SK-N-DZ (cell line): ENCODE measurements around the gene AIPL1.

Experiments used
- DNase-seq: peaks from one replicate; pipeline ENCODE4 v3.0.0-alpha.2; 2015; ENCODE audit warnings: low spot score

Gene AIPL1

GRCh38 chr17:6467567-6467966 is 32.6 kb upstream of the AIPL1 start:
- DNase-seq, result no peak

GRCh38 chr17:6465206-6466003 is 30.5 kb upstream of the AIPL1 start:
- no peak for DNase-seq

GRCh38 chr17:6464446-6465041 is 29.6 kb upstream of the AIPL1 start:
- no peak for DNase-seq

- DNase-seq, result no peak
These were observed 28.9 kb upstream of the AIPL1 start for GRCh38 chr17:6463616-6464445.

GRCh38 chr17:6462692-6463091 is 27.8 kb upstream of the AIPL1 start:
- DNase-seq, result no peak

- no peak for DNase-seq
These were observed 27.0 kb upstream of the AIPL1 start for GRCh38 chr17:6461792-6462524.

GRCh38 chr17:6461246-6461645 is 26.3 kb upstream of the AIPL1 start:
- no peak for DNase-seq

GRCh38 chr17:6460531-6461161 is 25.7 kb upstream of the AIPL1 start:
- DNase-seq, result no peak

- no peak for DNase-seq
These were observed 23.6 kb upstream of the AIPL1 start for GRCh38 chr17:6458460-6458950.

- no peak for DNase-seq
These were observed 23.0 kb upstream of the AIPL1 start for GRCh38 chr17:6457688-6458459.

- no peak for DNase-seq
These were observed 22.2 kb upstream of the AIPL1 start for GRCh38 chr17:6456914-6457687.

- no peak for DNase-seq
These were observed 21.4 kb upstream of the AIPL1 start for GRCh38 chr17:6456321-6456720.

- no peak for DNase-seq
These were observed 20.4 kb upstream of the AIPL1 start for GRCh38 chr17:6455321-6455705.

- DNase-seq, result peak; percentile 40
These were observed 19.8 kb upstream of the AIPL1 start for GRCh38 chr17:6454495-6455320.

GRCh38 chr17:6453279-6454024 is 18.5 kb upstream of the AIPL1 start:
- peak; percentile 45 for DNase-seq

- no peak for DNase-seq
These were observed 17.7 kb upstream of the AIPL1 start for GRCh38 chr17:6452471-6453266.
